Skeletal muscle tissue (tissue), 4 donors: Measurements from ENCODE around the gene CFAP61. TPM values are rescaled to one million over a fixed set of nuclear protein-coding genes. Genes with fewer than 3 reads are reported as not detected.

Source experiments
- H3K27ac ChIP-seq: one replicate; pipeline ENCODE4 v1.7.0; 2013; ENCODE audit warnings: mild to moderate bottlenecking, low read depth, low read length, inconsistent platforms
- H3K27me3 ChIP-seq, 3 donors: one replicate each; pipeline ENCODE4 v1.7.0; 2013; ENCODE audit warnings: low read length in 3 of 3; ENCODE audit not compliant: control insufficient read depth in 3 of 3, insufficient read depth in 3 of 3
- H3K36me3 ChIP-seq, 3 donors: one replicate each; pipeline ENCODE4 v1.7.0; 2013; ENCODE audit warnings: low read length in 3 of 3; ENCODE audit not compliant: control insufficient read depth in 3 of 3, insufficient read depth in 3 of 3
- H3K4me1 ChIP-seq, 3 donors: one replicate each; pipeline ENCODE4 v1.7.0; 2013; ENCODE audit warnings: low read length in 3 of 3, mild to moderate bottlenecking in 3 of 3; ENCODE audit not compliant: control insufficient read depth in 3 of 3, insufficient read depth in 3 of 3
- H3K4me3 ChIP-seq, 3 donors: one replicate each; pipeline ENCODE4 v1.7.0; 2013; ENCODE audit warnings: low read length in 3 of 3
- H3K9ac ChIP-seq, 3 donors: one replicate each; pipeline ENCODE4 v1.7.0; 2013; ENCODE audit warnings: low read length in 3 of 3, mild to moderate bottlenecking in 3 of 3, moderate library complexity in 2 of 3, low read depth in 1 of 3
- H3K9me3 ChIP-seq, 3 donors: one replicate each; pipeline ENCODE4 v1.7.0; 2013; ENCODE audit warnings: low read length in 3 of 3; ENCODE audit not compliant: control insufficient read depth in 3 of 3
- total RNA-seq: library from RNA; depleted of rRNA; stranded (reverse); fragments of >200 nt; gene quantifications from one replicate; pipeline ENCODE4 v1.2.3, GENCODE V29; 2014
- donor health status: Osteomylitis.

Gene CFAP61
- total RNA-seq, 1 donor from 2014 or later, result 1.0 TPM

DNA sequence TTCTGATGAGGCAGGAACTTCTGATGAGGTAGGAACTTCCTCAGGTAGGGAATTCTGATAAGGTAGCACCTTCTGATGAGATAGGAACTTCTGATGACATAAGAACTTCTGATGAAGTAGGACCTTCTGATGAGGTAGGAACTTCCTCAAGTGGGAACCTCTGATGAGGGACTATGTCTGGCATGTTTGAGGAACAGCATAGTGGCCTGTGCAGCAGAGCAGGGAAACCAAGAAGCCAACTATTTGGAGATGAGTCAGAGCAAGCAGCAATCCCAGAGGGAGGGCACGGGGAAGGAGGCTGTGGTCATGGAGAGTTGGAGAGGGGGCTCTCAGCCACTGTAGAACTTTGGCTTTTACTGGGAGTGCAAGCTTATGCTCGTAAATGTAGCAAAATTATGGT is 132.4 kb downstream of the CFAP61 start:
- Histone ChIP-seq H3K9me3 (no peaks in the 10 kb centered on the region), H3K4me1 (no peaks in the 10 kb centered on the region), H3K27me3 (no peaks in the 10 kb centered on the region), H3K27ac (no peak overlapping the region), H3K36me3 (peaks cover 0 to 2% (median 0%) of the 10 kb centered on the region in 3 donors), H3K9ac (no peak overlapping the region), H3K4me3 (no peak overlapping the region)

GRCh38 chr20:20188647-20189046 is 136.3 kb downstream of the CFAP61 start:
- Histone ChIP-seq H3K9me3 (no peaks in the 10 kb centered on the region), H3K27me3 (no peaks in the 10 kb centered on the region), H3K4me3 (no peak overlapping the region), H3K36me3 (peaks cover 0 to 2% (median 0%) of the 10 kb centered on the region in 3 donors), H3K27ac (no peak overlapping the region), H3K9ac (no peak overlapping the region), H3K4me1 (no peaks in the 10 kb centered on the region)

- Histone ChIP-seq H3K27ac (no peak overlapping the region), H3K36me3 (peaks cover 0 to 14% (median 11%) of the 10 kb centered on the region in 3 donors), H3K27me3 (no peaks in the 10 kb centered on the region), H3K4me3 (no peak overlapping the region), H3K4me1 (no peaks in the 10 kb centered on the region), H3K9ac (no peak overlapping the region), H3K9me3 (no peaks in the 10 kb centered on the region)
These were observed 140.0 kb downstream of the CFAP61 start for GRCh38 chr20:20192366-20192765.

DNA sequence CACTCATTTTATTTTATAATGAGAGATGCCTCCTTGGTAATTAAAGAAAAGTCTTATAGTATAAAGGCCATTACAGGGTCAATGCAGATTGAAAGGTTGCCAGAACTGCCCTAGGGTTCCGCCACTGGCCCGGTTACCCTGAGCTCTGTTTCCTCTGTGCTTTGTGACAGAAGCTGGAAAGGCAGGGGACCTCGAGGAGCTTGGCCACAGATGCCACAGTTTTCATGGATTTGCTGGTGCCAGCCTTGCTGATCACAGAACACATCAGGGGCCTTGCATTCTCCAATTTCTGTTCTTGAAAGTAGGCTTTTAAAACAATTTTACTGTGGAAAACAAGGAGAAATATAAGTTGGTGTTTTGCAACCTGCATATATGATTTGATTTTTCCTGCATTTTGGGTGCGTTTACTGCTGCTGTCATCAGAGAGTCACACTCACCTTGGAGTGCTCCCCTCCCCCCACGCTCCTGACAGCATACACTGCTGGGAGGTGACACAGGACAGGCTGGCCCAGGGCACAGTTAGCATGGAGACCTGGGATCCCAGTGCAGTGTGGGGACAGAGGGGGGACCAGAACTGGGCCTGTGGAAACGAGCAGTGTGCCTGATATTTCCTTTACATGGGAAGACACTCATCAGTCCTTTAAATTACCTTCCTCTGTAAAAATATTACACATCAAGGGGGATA is 142.8 kb downstream of the CFAP61 start:
- no peaks in the 10 kb centered on the region for H3K9me3 ChIP-seq
- no peak overlapping the region for H3K9ac ChIP-seq
- no peaks in the 10 kb centered on the region for H3K4me1 ChIP-seq
- H3K36me3 ChIP-seq, result peaks cover 0 to 22% (median 16%) of the 10 kb centered on the region in 3 donors
- H3K27ac ChIP-seq, result no peak overlapping the region
- H3K4me3 ChIP-seq, result no peak overlapping the region
- H3K27me3 ChIP-seq, result no peaks in the 10 kb centered on the region

GRCh38 chr20:20196610-20197009 is 144.3 kb downstream of the CFAP61 start:
- Histone ChIP-seq H3K36me3 (peaks cover 0 to 22% (median 16%) of the 10 kb centered on the region in 3 donors), H3K27me3 (peaks cover 0 to 3% (median 0%) of the 10 kb centered on the region in 3 donors)

GRCh38 chr20:20198011-20198410 is 145.7 kb downstream of the CFAP61 start:
- peaks cover 0 to 2% (median 0%) of the 10 kb centered on the region in 3 donors for H3K4me1 ChIP-seq
- H3K4me3 ChIP-seq, result no peak overlapping the region
- no peak overlapping the region for H3K27ac ChIP-seq
- H3K9ac ChIP-seq, result no peak overlapping the region
- H3K27me3 ChIP-seq, result peaks cover 0 to 3% (median 0%) of the 10 kb centered on the region in 3 donors
- H3K9me3 ChIP-seq, result no peaks in the 10 kb centered on the region
- peaks cover 0 to 22% (median 16%) of the 10 kb centered on the region in 3 donors for H3K36me3 ChIP-seq

More at GRCh38 chr20:20196610-20197009, 144.3 kb downstream of the CFAP61 start:
- H3K4me3 ChIP-seq, result no peak overlapping the region
- no peak overlapping the region for H3K27ac ChIP-seq
- H3K9ac ChIP-seq, result no peak overlapping the region
- peaks cover 0 to 2% (median 0%) of the 10 kb centered on the region in 3 donors for H3K4me1 ChIP-seq
- no peaks in the 10 kb centered on the region for H3K9me3 ChIP-seq

DNA sequence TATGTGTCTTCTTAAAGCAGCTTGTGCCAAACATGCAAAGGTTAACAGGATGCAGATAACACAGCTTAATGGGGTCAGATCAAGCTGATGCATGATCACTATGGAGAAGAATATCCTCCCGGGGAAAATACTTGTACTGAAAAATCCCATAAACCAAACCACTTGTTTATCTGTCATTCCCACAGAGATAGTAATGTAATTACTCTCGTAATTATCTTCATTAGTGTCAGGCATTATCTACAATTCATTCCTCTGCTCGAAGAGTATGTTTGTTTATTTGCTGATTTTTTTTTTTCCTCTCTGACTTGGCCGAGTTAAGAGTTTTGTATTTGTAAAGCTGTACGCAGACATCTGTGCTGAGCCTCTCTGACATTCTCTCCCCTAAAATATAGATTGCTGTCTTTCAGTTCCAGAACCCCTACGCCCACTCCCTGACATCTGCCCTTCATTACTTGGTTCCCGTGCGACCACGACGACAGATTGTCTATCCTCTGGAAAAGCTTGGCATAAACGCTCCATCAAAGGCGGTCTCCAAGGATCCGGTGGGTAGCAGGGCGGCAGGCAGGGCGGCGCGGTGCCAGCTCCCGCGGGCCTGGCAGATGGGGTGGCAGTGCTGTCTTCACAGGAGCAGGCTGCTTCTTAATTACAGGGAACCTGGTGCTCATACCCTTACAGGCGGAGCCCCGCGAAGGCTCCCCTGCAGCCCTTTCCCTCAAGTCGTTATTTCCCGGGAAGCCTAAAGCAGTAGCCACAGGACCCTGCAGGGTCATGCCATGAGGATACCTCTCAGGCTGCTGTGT is 147.2 kb downstream of the CFAP61 start:
- Histone ChIP-seq H3K4me3 (no peak overlapping the region), H3K36me3 (peaks cover 0 to 22% (median 16%) of the 10 kb centered on the region in 3 donors), H3K9ac (no peak overlapping the region), H3K27me3 (peaks cover 0 to 3% (median 0%) of the 10 kb centered on the region in 3 donors), H3K4me1 (peaks cover 5 to 9% (median 6%) of the 10 kb centered on the region in 3 donors), H3K9me3 (no peaks in the 10 kb centered on the region), H3K27ac (no peak overlapping the region)

- Histone ChIP-seq H3K4me3 (no peak overlapping the region), H3K27me3 (peaks cover 0 to 3% (median 0%) of the 10 kb centered on the region in 3 donors), H3K27ac (no peak overlapping the region), H3K9me3 (no peaks in the 10 kb centered on the region), H3K4me1 (peaks cover 11 to 21% (median 16%) of the 10 kb centered on the region in 3 donors), H3K36me3 (peaks cover 0 to 20% (median 16%) of the 10 kb centered on the region in 3 donors), H3K9ac (no peak overlapping the region)
These were observed 148.8 kb downstream of the CFAP61 start for GRCh38 chr20:20201124-20201523.

- Histone ChIP-seq H3K27me3 (peaks cover 0 to 3% (median 0%) of the 10 kb centered on the region in 3 donors), H3K9me3 (no peaks in the 10 kb centered on the region), H3K27ac (no peak overlapping the region), H3K4me3 (no peak overlapping the region), H3K4me1 (peaks cover 11 to 22% (median 16%) of the 10 kb centered on the region in 3 donors), H3K36me3 (peaks cover 0 to 15% (median 13%) of the 10 kb centered on the region in 3 donors), H3K9ac (no peak overlapping the region)
These were observed 149.3 kb downstream of the CFAP61 start for GRCh38 chr20:20201639-20202038.

DNA sequence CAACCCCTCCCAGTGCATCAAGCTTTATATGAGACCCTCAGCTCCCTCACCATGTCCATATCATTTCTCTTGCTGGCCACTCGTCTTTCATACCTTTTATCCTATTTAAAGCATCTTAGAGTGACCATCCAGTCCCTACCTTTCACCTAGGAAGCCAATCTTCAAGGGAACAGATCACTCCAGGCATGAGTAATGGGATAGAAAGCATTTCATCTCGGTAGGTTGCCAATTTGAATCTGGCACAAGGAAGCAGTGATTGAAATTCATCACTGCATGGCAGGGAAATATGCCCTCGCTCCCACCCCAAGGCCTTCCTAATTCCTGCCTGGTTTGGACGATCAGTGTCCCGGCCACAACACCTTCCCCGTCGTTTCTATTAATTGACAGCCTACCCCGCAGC is 150.4 kb downstream of the CFAP61 start:
- H3K4me1 ChIP-seq, result peaks cover 11 to 22% (median 16%) of the 10 kb centered on the region in 3 donors
- peaks cover 0 to 3% (median 0%) of the 10 kb centered on the region in 3 donors for H3K27me3 ChIP-seq
- H3K9me3 ChIP-seq, result no peaks in the 10 kb centered on the region
- no peak overlapping the region for H3K27ac ChIP-seq
- no peak overlapping the region for H3K9ac ChIP-seq
- peaks cover 0 to 6% (median 5%) of the 10 kb centered on the region in 3 donors for H3K36me3 ChIP-seq
- H3K4me3 ChIP-seq, result no peak overlapping the region
